ENCODE results near the gene PLEKHJ1.

Gene PLEKHJ1

GRCh38 chr19:2234996-2235380, 1.1 kb downstream of the PLEKHJ1 start:
- no peak for DNase-seq

DNA sequence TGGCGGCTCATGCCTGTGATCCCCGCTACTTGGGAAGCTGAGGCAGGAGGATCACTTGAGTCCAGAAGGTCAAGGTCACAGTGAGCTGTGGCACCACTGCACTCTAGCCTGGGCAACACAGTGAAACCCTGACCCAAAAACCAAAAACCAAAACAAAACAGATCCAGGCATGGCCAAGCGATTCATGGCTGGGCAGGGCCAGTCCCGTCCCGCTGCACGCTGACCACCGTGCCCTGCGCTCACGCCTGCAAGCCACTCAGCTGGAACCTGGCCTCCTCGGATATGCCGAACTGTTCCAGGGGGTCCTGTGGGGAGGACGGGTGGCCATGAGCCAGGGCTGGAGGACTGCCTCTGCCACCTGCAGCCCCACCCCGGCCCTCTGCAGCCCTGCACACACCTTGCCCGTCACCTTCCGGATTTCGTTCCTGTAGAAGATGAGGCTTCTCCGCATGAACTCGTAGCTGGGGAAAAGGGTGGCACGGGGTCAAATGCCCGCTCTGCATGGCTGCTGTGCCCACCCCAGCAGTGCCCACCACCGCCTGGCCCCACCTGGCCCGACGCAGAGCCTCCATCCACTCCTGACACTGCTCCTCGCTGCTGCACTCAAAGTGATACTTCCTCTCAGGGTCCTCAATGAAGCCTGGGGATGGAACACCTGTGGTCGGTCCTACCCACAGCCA, 2.4 kb downstream of the PLEKHJ1 start:
- DNase-seq = no peak

DNA sequence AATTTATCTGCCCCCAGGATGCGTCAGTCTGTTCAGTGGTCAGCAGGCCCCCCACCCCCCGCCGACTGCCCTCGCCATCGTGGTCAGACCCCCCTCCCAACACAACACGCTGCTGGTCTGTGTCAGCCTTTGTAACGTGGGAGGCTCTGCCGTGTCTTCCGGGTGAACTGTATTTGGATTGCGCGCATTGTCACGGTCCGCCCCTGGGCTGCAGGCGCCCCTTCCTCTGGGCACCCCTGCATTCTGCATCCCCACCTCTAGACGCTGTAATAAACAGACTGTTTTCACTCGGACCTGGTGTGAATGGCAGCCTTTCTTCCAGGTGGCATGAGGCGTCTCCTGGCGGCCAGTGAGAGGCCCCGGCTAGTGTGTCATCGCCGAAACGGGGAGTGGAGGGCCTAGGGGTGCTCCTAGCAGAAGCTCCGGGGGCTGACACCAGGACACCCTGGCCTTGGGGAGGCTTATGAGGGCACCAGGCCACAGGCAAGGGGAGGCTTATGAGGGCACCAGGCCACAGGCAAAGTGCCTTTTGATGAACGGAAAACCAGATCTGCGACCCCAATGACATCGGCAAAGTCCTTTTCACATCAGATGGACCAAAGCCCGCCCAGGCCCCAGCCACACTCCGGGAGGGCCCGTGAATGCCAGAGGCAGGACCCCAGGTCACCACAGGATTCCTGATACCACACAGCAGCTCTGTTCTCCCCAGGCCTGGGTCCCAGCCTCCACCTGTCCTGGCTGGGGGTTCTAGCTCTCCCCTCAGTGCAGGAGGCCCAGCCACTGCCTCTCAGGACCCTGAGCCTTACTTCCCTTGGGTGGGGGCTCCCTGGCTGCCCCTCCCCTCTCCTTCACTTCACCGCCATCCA, 3.6 kb downstream of the PLEKHJ1 start:
- DNase-seq = no peak

DNA sequence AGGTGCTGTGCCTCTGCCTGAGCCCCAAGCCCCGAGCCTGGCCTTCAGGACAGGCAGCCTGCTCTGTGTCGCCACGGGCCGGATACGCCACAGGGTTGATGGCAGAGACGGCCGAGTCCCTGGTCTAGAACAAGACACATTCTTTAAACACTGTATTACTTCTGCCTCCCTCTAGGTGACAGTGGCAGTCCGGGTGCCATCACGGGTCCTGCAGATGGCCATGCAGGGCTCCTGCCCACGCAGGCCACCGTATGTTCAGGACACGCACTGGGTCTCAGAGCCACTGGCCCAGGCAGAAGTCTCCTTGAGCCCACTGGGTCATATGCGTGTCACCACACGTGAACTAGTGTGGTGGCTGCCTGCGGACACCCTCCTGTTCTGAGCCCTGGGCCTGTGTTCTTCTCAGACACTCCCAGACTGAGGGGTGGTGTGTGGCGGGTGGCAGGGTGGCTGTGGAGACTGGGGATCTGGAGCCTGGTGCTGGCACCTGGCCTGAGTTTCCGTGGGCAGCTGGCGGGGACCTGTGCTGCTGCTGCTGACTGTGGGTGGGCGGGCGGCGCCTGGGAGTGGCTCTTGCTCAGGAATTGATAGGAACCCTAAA, 4.4 kb downstream of the PLEKHJ1 start:
- peak; percentile 27 to 36 for DNase-seq

DNA sequence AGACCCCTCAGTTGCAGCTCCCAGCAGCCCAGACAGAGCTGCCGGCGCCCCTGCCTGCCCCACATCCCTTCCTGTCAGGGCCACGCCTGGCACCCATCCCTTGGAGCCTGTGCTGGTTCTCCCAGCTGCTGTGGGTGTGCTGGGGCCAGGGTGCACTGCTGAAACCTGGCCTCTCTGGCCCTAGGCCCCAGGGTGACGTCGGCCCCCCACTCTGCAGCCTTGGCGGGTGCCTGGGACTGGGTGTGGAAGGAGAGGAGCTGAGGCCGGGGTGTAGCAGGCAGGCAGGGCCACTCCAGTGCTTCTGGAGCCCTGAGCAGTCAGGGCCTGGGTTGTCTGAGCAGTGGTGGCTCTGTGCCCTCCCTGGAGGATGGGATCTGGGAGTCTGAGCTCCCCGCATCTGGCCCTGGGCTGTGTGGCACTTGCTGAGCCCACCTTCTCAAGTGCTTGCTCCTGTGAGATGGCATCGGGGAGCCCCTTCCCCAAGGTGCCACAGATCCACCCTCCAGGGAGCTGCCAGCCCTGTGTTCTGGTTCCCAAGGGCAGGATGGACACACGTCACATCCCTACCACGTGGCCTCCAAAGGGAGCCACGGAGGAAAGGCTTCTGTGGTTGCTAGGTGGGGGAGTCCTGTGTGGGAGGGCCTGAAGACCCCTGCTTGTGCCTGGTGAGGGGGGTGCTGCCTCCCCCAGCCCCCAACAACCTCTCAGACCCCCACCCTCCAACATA, 5.2 kb downstream of the PLEKHJ1 start:
- no peak for DNase-seq

DNA sequence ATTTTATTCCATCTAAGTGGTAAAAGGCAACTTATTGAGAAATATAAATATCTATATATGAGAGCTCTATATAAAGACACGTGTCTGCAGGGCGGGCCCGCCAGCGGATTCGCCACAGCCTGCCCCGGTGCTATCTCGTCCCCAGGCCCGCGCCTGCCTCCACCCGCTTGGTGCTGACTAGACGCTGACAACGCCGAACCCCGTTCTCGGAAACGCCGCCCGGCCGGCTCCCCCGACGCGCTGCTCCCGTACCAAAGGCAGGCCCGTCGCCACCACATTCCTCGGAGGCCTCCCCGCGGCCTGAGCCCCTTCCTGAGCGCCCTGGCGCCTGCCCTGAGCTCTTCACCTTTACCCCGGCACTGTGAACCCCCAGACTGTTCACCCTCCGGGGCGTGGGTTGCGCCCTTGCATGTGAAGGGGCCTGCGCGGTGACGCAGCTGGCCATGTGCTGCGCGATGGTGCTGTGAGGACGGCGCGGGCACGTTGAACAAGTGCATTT, 6.0 kb downstream of the PLEKHJ1 start:
- no peak for DNase-seq

GRCh38 chr19:2229103-2230032, 6.8 kb downstream of the PLEKHJ1 start:
- no peak for DNase-seq

GRCh38 chr19:2228157-2229030, 7.7 kb downstream of the PLEKHJ1 start:
- DNase-seq = no peak

DNA sequence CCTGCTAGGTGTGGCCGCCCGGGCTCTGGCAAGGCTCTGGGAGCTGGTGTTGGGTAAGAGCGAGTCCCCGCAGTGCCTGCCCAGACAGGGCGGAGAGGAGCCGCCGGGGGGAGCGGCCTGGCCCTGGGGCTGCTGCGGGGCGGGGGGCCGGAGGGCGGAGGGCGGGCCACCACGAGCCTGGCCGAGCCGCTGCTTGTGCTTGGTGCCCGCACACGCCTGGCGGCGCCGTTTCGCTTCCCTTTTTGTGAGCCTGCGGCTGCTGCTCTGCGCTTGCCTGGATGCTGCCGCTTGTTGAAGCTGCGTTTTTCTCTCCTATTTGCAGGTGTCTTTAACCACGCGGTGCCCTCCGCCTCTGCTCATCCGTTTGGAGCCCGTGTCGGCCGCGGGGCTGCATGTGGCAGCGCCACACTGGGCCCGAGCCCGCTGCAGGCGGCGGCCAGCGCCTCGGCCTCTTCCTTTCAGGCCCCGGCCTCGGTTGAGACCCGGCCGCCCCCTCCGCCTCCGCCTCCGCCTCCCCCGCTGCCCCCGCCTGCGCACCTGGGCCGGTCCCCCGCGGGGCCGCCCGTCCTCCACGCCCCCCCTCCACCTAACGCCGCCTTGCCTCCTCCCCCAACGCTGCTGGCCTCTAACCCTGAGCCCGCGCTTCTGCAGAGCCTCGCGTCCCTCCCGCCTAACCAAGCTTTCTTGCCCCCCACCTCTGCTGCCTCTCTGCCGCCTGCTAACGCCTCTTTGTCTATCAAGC, 8.5 kb downstream of the PLEKHJ1 start:
- no peak for DNase-seq

GRCh38 chr19:2226840-2227360, 9.2 kb downstream of the PLEKHJ1 start:
- DNase-seq = no peak

GRCh38 chr19:2226051-2226839, 9.9 kb downstream of the PLEKHJ1 start:
- no peak for DNase-seq

- DNase-seq = no peak
Measured at GRCh38 chr19:2225415-2226050, 10.6 kb downstream of the PLEKHJ1 start.

- DNase-seq = no peak
Measured at GRCh38 chr19:2224754-2225349, 11.3 kb downstream of the PLEKHJ1 start.

DNA sequence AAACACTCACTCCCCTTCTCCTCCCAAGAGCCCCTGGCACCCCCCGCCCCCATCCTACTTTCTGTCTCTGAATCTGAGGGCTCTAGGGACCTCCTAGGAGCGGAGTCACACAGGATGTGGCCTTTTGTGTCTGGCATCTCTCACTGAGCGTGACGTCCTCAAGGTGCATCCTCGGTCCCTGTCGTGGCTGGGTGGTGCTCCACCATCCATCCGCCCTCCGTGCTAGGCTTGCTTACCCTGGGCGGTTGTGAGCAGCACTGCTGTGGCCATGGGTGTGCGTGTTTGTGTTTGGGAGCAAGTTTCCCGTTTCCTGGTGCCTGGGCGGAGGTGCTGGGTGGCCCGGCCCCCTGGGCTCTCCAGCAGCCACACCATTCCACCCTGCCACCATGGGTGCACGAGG, 12.2 kb downstream of the PLEKHJ1 start:
- no peak for DNase-seq

DNA sequence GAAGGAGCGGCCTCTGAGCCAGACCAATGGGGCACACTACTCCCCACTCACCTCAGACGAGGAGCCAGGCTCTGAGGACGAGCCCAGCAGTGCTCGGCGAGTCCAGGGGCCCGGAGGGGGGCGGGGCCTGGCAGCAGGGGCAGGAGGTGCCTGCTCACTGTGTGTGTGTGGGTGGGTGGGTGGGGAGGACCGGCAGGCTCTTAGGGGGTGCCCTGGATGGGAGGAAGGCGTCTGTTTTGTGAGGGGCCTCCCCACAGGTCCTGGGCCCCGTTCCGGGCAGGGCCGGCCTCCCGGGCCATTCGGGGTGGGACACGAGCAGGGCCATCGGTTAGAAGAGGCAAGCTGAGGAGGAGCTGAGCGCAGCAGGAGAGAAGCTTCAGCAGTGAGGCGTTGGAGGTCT, 12.7 kb downstream of the PLEKHJ1 start:
- DNase-seq = no peak

DNA sequence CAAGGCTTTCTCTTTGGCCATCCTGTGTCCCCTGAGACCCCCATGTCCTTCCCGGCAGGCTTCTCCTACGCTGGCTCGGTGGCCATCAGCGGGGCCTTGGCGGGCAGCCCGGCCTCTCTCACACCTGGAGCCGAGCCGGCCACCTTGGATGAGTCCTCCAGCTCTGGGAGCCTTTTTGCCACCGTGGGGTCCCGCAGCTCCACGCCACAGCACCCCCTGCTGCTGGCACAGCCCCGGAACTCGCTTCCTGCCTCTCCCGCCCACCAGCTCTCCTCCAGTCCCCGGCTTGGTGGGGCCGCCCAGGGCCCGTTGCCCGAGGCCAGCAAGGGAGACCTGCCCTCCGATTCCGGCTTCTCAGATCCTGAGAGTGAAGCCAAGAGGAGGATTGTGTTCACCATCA, 14.2 kb downstream of the PLEKHJ1 start:
- no peak for DNase-seq

- no peak for DNase-seq
Measured at GRCh38 chr19:2221250-2221831, 14.8 kb downstream of the PLEKHJ1 start.

GRCh38 chr19:2219726-2220125, 16.4 kb downstream of the PLEKHJ1 start:
- no peak for DNase-seq

Measured in Kasumi-1 (cell line).